A673 (cell line): Measurements from ENCODE around the gene S100A12. TPM values are rescaled to one million over a fixed set of nuclear protein-coding genes. Genes with fewer than 3 reads are reported as not detected.
A peak's percentile ranks its signal among the peaks of the same experiment; 100 is the strongest.

Experiments
- BruUV-seq: library from RNA; stranded (reverse); fragments of 400-500 nt; replicated peaks from 2 replicates; lab custom pipeline; 2021; lab: Mats Ljungman, UMichigan
- CTCF ChIA-PET: fragments of 300-600 bp; sonication (Branson Sonifier 250); formaldehyde crosslinking; loops from one replicate; lab custom pipeline; 2022; ENCODE audit warnings: antibody characterized with exemption; lab: Charles Lee
- POLR2A ChIA-PET: fragments of 300-600 bp; sonication (Branson Sonifier 250); formaldehyde crosslinking; loops from one replicate; lab custom pipeline; 2022; ENCODE audit warnings: antibody characterized with exemption; ENCODE audit not compliant: low non-redundant PET; lab: Charles Lee
- DNase-seq: peaks from one replicate; pipeline ENCODE4 v3.0.0-alpha.2; 2015; ENCODE audit warnings: low spot score
- H3K27ac ChIP-seq: fragments of 200-600 bp; sonication (generic); 2 replicates; pipeline ENCODE4 v1.5.1; 2016; ENCODE audit warnings: mixed run types, low read depth, mild to moderate bottlenecking, mixed read lengths, antibody characterized with exemption, low read length; ENCODE audit not compliant: poor library complexity, severe bottlenecking
- H3K27me3 ChIP-seq: fragments of 200-600 bp; sonication (generic); replicated peaks from 2 replicates; pipeline ENCODE4 v1.6.1; 2017; ENCODE audit warnings: mixed run types, low read depth, mild to moderate bottlenecking, mixed read lengths, antibody characterized with exemption, low read length; ENCODE audit not compliant: insufficient read depth, poor library complexity
- H3K36me3 ChIP-seq: fragments of 200-600 bp; sonication (generic); 2 replicates; pipeline ENCODE4 v1.6.1; 2016; ENCODE audit warnings: mixed run types, mild to moderate bottlenecking, mixed read lengths, antibody characterized with exemption, low read length; ENCODE audit not compliant: insufficient read depth, poor library complexity, severe bottlenecking
- H3K4me1 ChIP-seq: fragments of 200-600 bp; sonication (generic); 2 replicates; pipeline ENCODE4 v1.6.1; 2017; ENCODE audit warnings: mixed run types, mild to moderate bottlenecking, mixed read lengths, antibody characterized with exemption, low read length; ENCODE audit not compliant: insufficient read depth, poor library complexity, severe bottlenecking
- H3K4me3 ChIP-seq: fragments of 200-600 bp; sonication (generic); 2 replicates; pipeline ENCODE4 v1.5.1; 2016; ENCODE audit warnings: low read depth, mixed run types, mild to moderate bottlenecking, mixed read lengths, low read length; ENCODE audit not compliant: poor library complexity, severe bottlenecking
- H3K9me3 ChIP-seq: fragments of 200-600 bp; sonication (generic); 2 replicates; pipeline ENCODE4 v1.6.1; 2016; ENCODE audit warnings: mixed run types, low read depth, mild to moderate bottlenecking, mixed read lengths, antibody characterized with exemption, low read length; ENCODE audit not compliant: poor library complexity, severe bottlenecking
- EZH2 ChIP-seq: fragments of 200-600 bp; sonication (generic); IDR thresholded peaks from 2 replicates; pipeline ENCODE4 v1.6.1; 2017; ENCODE audit warnings: borderline replicate concordance, low read depth, mild to moderate bottlenecking, mixed read lengths, antibody characterized with exemption, low read length; ENCODE audit not compliant: poor library complexity, severe bottlenecking
- intact Hi-C: fragments of 100-400 bp; cut with micrococcal nuclease; formaldehyde crosslinking; loops from one replicate; pipeline ENCODE4 v1.10.0; 2022; ENCODE audit not compliant: unreplicated experiment
- total RNA-seq: library from RNA; stranded (reverse); gene quantifications from 2 replicates; pipeline ENCODE4 v1.2.3, GENCODE V29; 2021
- TF ChIP-seq, protein P1 (sequence below): fragments of 300-800, 200-600 bp; sonication (generic); conservative IDR thresholded peaks from 2 replicates; pipeline ENCODE4 v1.5.1; 2017; ENCODE audit warnings: low read depth, mild to moderate bottlenecking, antibody characterized with exemption, low read length, moderate library complexity, mixed read lengths

The S100A12 gene
- total RNA-seq, 1 experiment from 2014 or later: not detected

DNA sequence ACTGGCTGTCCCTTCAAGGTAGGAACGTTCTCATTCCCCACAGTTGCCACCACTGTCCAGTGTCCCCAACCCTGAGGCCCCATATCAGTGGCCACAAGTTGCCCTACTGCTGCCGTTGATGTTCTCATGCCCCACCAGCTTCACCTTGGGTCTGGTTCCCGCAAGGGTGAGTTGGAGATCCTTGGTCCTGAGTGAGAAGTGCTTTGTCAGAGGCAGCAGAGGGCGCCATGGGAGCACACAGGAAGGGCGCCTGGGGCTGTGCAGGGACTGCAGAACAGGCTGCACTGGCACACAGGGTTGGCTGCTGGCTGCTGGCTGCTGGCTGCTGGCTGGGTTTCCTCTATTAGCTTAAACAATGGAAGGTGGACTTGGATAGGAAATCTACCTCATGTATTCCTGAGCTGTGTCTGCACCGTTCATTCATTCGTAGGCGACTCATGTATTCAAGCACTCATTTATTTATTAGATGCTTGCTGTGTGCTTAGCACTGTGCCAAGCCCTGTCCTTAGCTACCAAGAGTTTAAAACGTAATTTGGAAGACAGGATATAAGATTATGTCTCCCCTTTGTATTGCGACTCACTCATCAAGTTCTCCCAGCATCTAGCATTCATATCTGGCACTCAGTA, 19.9 kb downstream of the S100A12 start:
- intact Hi-C loops: no loop called here
- peak; percentile 76 for DNase-seq
- no peak overlapping the region for H3K4me3 ChIP-seq
- H3K36me3 ChIP-seq: no peaks in the 10 kb centered on the region
- H3K27ac ChIP-seq: no peak overlapping the region
- no peaks in the 10 kb centered on the region for H3K4me1 ChIP-seq
- H3K9me3 ChIP-seq: no peaks in the 10 kb centered on the region
- POLR2A ChIA-PET: no interaction called here
- BruUV-seq: no TSS peak
- CTCF ChIA-PET: interaction anchor here (0.6 to 3.6 kb wide), 4 partner anchors 12 to 195 kb away, joined by 3 to 20 read pairs (median 3); no protein-coding TSS in a partner anchor
- TF ChIP-seq EZH2: no peak
- TF ChIP-seq, protein P1, sequence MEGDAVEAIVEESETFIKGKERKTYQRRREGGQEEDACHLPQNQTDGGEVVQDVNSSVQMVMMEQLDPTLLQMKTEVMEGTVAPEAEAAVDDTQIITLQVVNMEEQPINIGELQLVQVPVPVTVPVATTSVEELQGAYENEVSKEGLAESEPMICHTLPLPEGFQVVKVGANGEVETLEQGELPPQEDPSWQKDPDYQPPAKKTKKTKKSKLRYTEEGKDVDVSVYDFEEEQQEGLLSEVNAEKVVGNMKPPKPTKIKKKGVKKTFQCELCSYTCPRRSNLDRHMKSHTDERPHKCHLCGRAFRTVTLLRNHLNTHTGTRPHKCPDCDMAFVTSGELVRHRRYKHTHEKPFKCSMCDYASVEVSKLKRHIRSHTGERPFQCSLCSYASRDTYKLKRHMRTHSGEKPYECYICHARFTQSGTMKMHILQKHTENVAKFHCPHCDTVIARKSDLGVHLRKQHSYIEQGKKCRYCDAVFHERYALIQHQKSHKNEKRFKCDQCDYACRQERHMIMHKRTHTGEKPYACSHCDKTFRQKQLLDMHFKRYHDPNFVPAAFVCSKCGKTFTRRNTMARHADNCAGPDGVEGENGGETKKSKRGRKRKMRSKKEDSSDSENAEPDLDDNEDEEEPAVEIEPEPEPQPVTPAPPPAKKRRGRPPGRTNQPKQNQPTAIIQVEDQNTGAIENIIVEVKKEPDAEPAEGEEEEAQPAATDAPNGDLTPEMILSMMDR: peak; percentile 71
- peaks cover 29% of the 10 kb centered on the region for H3K27me3 ChIP-seq

DNA sequence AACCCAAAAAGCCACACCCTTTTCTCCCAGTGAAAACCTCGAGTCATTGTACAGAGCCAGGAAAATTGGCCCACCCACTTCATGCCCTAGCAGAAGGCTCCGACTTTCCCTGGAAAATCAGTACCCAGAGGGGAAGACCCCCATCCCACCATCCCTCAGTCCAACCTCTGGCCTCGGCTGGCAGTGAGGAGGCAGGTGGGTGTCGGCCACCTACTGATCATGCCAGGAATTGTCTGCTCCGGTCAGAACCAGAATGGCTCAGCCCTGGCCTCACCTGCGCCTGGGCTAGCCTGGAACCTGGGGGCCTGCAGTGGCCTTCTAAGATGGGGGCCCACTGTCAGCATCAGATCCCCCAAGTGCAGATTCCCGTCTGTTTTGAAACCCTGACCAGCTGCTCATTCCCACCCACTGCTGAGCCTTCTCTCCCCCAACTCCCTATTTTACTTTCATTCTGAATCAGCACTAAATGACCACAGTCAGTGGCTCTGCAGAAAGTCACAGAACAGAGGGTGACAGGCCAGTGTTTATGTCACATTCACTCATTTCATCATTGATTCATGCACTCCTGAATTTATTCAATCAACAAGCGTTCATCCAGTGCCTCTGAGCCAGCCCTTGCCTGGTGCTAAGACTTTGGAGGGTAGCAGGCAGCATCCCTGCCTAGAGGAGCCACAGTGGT, 20.8 kb downstream of the S100A12 start:
- Histone ChIP-seq H3K9me3 (no peaks in the 10 kb centered on the region), H3K27ac (no peak overlapping the region), H3K4me3 (no peak overlapping the region), H3K27me3 (peaks cover 37% of the 10 kb centered on the region), H3K36me3 (no peaks in the 10 kb centered on the region), H3K4me1 (no peaks in the 10 kb centered on the region)
- CTCF ChIA-PET: interaction anchor here (0.8 to 3.6 kb wide), 3 partner anchors 13 to 196 kb away, joined by 3 to 20 read pairs (median 3); no protein-coding TSS in a partner anchor
- DNase-seq: no peak
- TF ChIP-seq, protein P1: no peak
- TF ChIP-seq EZH2: no peak
- no TSS peak for BruUV-seq
- intact Hi-C loops: loop anchor here (5.0 kb wide), 1 partner anchor 48 kb away; no protein-coding TSS in a partner anchor
- POLR2A ChIA-PET: no interaction called here

DNA sequence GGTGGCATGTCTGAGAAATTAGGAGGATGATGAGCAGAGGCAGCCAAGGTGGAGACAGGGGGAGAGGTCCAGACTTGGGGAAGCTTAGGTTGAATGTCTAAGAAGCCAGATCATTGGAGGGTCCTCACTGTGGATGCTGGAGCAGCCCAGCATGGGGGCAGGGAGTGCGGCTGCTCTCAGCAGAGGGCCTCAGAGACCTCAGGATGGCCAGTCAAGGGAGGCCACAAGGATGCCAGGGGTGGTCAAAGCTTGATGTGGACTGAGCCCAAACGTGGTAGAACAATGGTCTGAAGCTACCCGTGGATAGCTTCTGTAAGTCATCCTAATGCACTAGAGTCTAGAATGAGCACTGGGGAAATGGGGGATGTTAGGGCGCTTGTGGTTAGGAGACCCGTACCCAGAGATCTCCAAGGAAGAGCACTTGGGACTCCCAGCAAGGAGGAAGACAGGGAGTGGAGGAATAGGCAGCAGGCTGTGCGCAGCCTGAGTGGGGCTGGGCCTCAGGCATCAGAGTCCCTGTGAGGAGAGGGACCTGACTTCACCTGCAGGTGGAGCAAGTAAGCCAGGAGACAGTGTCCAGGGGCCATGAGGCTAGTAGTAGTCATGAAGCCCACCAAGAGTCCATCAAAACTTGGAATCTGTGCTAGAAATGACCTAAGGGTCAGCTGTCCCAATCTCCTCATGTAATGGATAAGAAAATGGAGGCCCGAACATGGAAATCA, 22.0 kb downstream of the S100A12 start:
- no peaks in the 10 kb centered on the region for H3K36me3 ChIP-seq
- CTCF ChIA-PET: interaction anchor here (0.6 to 3.6 kb wide), 4 partner anchors 18 to 146 kb away, joined by 3 to 20 read pairs (median 4); no protein-coding TSS in a partner anchor
- H3K27me3 ChIP-seq: peaks cover 50% of the 10 kb centered on the region
- intact Hi-C loops: loop anchor here (5.0 kb wide), 1 partner anchor 49 kb away; no protein-coding TSS in a partner anchor
- no peak overlapping the region for H3K4me3 ChIP-seq
- no peak for DNase-seq
- POLR2A ChIA-PET: no interaction called here
- TF ChIP-seq, protein P1: peak; percentile 44
- TF ChIP-seq EZH2: no peak
- no peak overlapping the region for H3K27ac ChIP-seq
- no peaks in the 10 kb centered on the region for H3K9me3 ChIP-seq
- no peaks in the 10 kb centered on the region for H3K4me1 ChIP-seq
- no TSS peak for BruUV-seq
